ENCODE data around the gene SEMA5A. TPM values are rescaled to one million over a fixed set of nuclear protein-coding genes. Genes with fewer than 3 reads are reported as not detected.

SEMA5A gene
- total RNA-seq, 2 experiments from 2014 or later: not detected

DNA sequence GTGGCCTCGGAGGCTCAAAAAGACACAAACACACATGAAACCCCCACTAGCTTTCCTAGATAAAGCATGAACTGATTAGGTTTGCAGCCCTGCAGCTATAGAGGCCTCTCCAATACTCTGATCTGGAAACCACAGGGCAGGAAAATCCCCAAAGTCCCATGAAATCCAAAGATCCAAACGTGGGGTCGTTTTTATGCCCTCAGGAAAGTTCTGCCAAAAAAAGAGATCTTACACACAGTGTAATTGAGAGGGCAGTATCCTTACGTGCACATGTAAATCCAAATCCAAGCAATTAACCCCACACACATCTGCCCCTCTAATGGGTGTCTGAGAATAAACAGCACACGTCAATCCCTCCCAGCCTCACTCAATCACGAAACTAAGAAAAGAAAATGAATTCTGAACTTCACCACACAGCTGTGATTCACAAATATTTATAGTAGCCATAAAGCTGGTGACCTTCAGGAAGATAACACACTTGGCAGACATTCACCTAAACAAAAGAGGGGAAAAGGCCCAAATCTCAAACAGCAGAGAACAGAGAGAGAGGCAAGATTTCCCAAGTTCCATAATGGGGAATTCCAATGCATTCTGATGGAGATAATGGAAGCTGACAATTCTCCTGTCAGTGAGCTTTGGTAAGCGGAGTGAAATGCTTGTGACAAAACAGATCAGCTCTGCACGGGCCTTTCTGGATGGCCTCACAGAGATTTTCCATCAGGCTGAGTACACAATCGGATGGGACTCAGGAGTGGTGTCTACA is 114.2 kb downstream of the SEMA5A start:
- Mint-ChIP-seq H3K4me1 (ENCODE audit: low read depth) (no peaks in the 10 kb centered on the region), H3K36me3 (ENCODE audit: low read depth) (no peaks in the 10 kb centered on the region), H3K27me3 (no peaks in the 10 kb centered on the region), H3K4me3 (no peak overlapping the region), H3K9me3 (no peaks in the 10 kb centered on the region), H3K27ac (no peak overlapping the region)
- ATAC-seq: no peak
- ChIA-PET CTCF (no interaction called here), POLR2A (no interaction called here)
- intact Hi-C loops (cut with micrococcal nuclease): no loop called here
- DNase-seq: no peak
- TF ChIP-seq, protein P1, sequence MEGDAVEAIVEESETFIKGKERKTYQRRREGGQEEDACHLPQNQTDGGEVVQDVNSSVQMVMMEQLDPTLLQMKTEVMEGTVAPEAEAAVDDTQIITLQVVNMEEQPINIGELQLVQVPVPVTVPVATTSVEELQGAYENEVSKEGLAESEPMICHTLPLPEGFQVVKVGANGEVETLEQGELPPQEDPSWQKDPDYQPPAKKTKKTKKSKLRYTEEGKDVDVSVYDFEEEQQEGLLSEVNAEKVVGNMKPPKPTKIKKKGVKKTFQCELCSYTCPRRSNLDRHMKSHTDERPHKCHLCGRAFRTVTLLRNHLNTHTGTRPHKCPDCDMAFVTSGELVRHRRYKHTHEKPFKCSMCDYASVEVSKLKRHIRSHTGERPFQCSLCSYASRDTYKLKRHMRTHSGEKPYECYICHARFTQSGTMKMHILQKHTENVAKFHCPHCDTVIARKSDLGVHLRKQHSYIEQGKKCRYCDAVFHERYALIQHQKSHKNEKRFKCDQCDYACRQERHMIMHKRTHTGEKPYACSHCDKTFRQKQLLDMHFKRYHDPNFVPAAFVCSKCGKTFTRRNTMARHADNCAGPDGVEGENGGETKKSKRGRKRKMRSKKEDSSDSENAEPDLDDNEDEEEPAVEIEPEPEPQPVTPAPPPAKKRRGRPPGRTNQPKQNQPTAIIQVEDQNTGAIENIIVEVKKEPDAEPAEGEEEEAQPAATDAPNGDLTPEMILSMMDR (IDR thresholded peaks at IDR 0.05): no peak

DNA sequence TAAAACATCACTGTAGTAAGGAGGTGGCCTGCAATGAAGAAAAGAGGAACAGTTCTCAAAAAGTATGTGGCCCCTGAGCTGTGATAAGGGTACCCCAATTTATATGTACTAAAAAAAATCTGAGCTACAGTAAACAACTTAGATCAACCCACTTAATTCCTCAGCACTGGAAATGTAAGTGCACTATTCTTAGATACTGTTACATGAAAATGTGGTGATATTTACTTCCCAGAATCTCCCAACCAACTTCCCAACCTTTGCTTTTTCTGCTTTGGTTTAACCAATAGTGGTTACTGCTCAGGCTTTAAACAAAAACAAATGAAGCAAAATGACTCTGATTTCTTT is 114.8 kb downstream of the SEMA5A start:
- ATAC-seq (no peak), DNase-seq (no peak)
- no peak overlapping the region for H3K27ac Mint-ChIP-seq
- H3K4me3 Mint-ChIP-seq: no peak overlapping the region
- H3K36me3 Mint-ChIP-seq (ENCODE audit: low read depth): no peaks in the 10 kb centered on the region
- POLR2A ChIA-PET: no interaction called here
- H3K9me3 Mint-ChIP-seq: no peaks in the 10 kb centered on the region
- TF ChIP-seq, protein P1 (IDR thresholded peaks at IDR 0.05): no peak
- CTCF ChIA-PET: no interaction called here
- H3K4me1 Mint-ChIP-seq (ENCODE audit: low read depth): no peaks in the 10 kb centered on the region
- no peaks in the 10 kb centered on the region for H3K27me3 Mint-ChIP-seq
- intact Hi-C loops (cut with micrococcal nuclease): no loop called here

DNA sequence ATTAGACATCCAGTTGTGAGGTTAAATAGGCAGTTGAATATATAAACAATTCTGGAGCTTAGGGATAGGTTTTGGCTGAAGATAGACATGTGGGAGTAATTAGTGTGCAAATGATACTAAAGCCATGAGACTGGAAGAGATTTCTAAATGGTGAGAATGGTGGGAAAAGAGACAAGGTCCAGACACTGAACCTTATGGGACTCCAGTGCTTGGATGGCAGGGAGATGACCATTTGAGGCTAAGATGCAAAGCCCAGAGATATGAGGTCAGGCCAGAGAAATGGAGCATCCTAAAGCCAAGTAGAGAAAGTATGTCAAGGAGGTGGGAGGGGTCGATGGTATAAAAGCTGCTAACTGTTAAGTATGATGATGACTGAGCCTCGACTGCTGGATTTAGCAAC is 115.6 kb downstream of the SEMA5A start:
- CTCF ChIA-PET: no interaction called here
- DNase-seq: no peak
- intact Hi-C loops (cut with micrococcal nuclease): no loop called here

DNA sequence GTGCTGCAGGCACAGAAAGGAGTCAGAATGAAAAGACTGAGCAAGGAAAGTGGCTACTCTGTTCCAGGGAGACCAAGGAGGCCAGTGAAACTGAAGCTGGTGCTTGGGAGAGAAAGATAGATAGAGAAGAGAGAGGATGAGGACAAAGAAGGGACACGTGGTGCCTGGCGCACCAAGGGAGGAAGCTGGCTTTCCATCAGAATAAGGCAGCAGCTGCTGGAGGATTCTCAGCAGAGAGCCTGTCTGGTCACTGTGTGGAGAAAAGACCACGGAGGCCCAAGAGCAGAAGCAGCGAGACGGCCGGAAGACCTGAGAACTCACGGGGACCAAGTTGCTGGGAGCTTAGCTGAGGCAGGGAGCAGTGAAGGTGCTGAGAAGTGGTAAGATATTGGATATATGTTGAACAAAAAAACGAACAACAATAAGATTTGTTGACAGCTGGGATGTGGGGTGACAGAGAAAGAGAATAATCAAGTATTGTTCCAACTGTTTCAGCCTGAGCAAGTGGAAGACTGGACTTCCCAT is 116.1 kb downstream of the SEMA5A start:
- no peaks in the 10 kb centered on the region for H3K9me3 Mint-ChIP-seq
- H3K36me3 Mint-ChIP-seq (ENCODE audit: low read depth): no peaks in the 10 kb centered on the region
- no peak for DNase-seq
- TF ChIP-seq, protein P1 (IDR thresholded peaks at IDR 0.05): no peak
- ATAC-seq: no peak
- CTCF ChIA-PET: no interaction called here
- no peak overlapping the region for H3K27ac Mint-ChIP-seq
- POLR2A ChIA-PET: no interaction called here
- intact Hi-C loops (cut with micrococcal nuclease): no loop called here
- no peaks in the 10 kb centered on the region for H3K27me3 Mint-ChIP-seq
- no peak overlapping the region for H3K4me3 Mint-ChIP-seq
- no peaks in the 10 kb centered on the region for H3K4me1 Mint-ChIP-seq (ENCODE audit: low read depth)

More for the DNA sequence above, 115.6 kb downstream of the SEMA5A start:
- ATAC-seq: no peak
- no peaks in the 10 kb centered on the region for H3K9me3 Mint-ChIP-seq
- TF ChIP-seq, protein P1 (IDR thresholded peaks at IDR 0.05): no peak
- no peak overlapping the region for H3K4me3 Mint-ChIP-seq
- POLR2A ChIA-PET: no interaction called here
- no peaks in the 10 kb centered on the region for H3K4me1 Mint-ChIP-seq (ENCODE audit: low read depth)
- no peak overlapping the region for H3K27ac Mint-ChIP-seq
- H3K27me3 Mint-ChIP-seq: no peaks in the 10 kb centered on the region
- H3K36me3 Mint-ChIP-seq (ENCODE audit: low read depth): no peaks in the 10 kb centered on the region

DNA sequence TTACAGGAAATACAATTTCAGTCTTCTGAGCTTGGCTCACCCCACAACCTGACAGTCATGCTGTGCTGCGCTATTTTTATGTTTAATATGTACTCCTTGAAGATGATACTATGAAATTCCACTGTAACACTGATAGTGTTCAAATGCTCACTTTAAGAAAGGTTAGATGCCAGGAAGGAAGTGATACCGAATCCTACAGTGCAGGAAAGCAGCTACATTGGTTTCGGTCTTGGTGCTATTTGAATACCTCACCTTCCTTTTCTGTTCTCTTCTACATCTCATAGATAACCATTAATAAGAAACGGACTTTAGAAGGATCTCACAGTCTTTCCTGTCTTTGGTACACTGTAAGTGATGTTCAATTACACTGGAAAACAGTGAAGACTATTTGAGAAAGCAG is 117.6 kb downstream of the SEMA5A start:
- POLR2A ChIA-PET: no interaction called here
- no peaks in the 10 kb centered on the region for H3K36me3 Mint-ChIP-seq (ENCODE audit: low read depth)
- no peaks in the 10 kb centered on the region for H3K27me3 Mint-ChIP-seq
- CTCF ChIA-PET: no interaction called here
- no peak for ATAC-seq
- H3K4me1 Mint-ChIP-seq (ENCODE audit: low read depth): no peaks in the 10 kb centered on the region
- H3K9me3 Mint-ChIP-seq: no peaks in the 10 kb centered on the region
- no peak overlapping the region for H3K4me3 Mint-ChIP-seq
- intact Hi-C loops (cut with micrococcal nuclease): no loop called here
- H3K27ac Mint-ChIP-seq: no peak overlapping the region
- no peak for DNase-seq
- TF ChIP-seq, protein P1 (IDR thresholded peaks at IDR 0.05): no peak
